RWPE2 (cell line): ENCODE data around the gene TMEM258.

ENCODE experiments used
- ATAC-seq: fragments of 200-7000 bp; cut with Tn5 transposase; 3 replicates; pipeline ENCODE4 v1.9.1; 2021; ENCODE audit warnings: low read depth
- DNase-seq: peaks from one replicate; pipeline ENCODE4 v3.0.0-alpha.2; 2020; ENCODE audit warnings: low spot score
- H3K27ac ChIP-seq: fragments of 450-650 bp; 2 replicates; pipeline ENCODE4 v1.5.1; 2017; ENCODE audit warnings: mild to moderate bottlenecking; ENCODE audit not compliant: poor library complexity, severe bottlenecking
- H3K27me3 ChIP-seq: fragments of 250-450 bp; sonication (Bioruptor Pico); 2 replicates; pipeline ENCODE4 v1.5.1; 2021; ENCODE audit warnings: mild to moderate bottlenecking, moderate library complexity; ENCODE audit not compliant: insufficient read depth, poor library complexity, severe bottlenecking
- H3K36me3 ChIP-seq: fragments of 250-450 bp; sonication (Bioruptor Pico); 2 replicates; pipeline ENCODE4 v1.5.1; 2020; ENCODE audit warnings: low read depth, mild to moderate bottlenecking, moderate library complexity
- H3K4me1 ChIP-seq: fragments of 250-450 bp; sonication (Bioruptor Pico); 2 replicates; pipeline ENCODE4 v1.5.1; 2021; ENCODE audit warnings: mild to moderate bottlenecking, moderate library complexity; ENCODE audit not compliant: insufficient read depth, poor library complexity, severe bottlenecking
- H3K4me3 ChIP-seq: fragments of 250-450 bp; sonication (Bioruptor Pico); 2 replicates; pipeline ENCODE4 v1.5.1; 2021; ENCODE audit warnings: mild to moderate bottlenecking, moderate library complexity; ENCODE audit not compliant: severe bottlenecking
- H3K9me3 ChIP-seq: fragments of 250-450 bp; sonication (Bioruptor Pico); 2 replicates; pipeline ENCODE4 v1.5.1; 2021; ENCODE audit warnings: mild to moderate bottlenecking, moderate library complexity; ENCODE audit not compliant: severe bottlenecking
- TF ChIP-seq, protein P1 (sequence below): fragments of 450-650 bp; IDR thresholded peaks from one replicate; pipeline ENCODE4 v1.5.1; 2017; ENCODE audit warnings: mild to moderate bottlenecking, moderate library complexity; ENCODE audit not compliant: poor library complexity, severe bottlenecking

Gene TMEM258

DNA sequence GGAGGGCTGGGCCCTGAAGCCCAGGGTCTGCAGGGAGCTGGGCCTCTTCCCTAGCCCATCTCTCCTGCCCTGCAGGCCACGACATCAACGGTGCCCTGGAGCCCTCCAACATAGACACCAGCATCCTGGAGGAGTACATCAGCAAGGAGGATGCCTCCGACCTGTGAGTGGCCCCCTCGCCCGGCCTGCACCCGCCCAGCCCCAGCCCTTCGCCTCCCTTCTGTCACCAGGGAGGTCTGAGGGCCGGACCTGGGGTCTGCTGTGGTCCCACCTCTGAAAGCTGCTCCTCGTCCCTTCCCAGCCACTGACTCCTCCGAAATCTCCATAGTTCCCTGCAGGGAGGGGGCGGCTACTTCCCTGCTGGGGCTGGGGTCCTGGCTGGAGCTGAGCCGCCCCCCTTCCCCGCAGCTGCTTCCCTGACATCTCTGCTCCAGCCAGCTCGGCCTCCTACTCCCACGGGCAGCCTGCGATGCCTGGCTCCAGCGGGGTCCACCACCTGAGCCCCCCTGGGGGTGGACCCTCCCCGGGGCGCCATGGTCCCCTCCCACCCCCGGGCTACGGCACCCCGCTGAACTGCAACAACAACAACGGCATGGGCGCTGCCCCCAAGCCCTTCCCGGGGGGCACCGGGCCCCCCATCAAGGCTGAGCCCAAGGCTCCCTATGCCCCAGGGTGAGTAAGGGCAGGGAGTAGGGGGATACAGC lies 26.7 kb downstream of the TMEM258 start:
- no peaks in the 10 kb centered on the region for H3K9me3 ChIP-seq
- H3K36me3 ChIP-seq = no peaks in the 10 kb centered on the region
- H3K4me1 ChIP-seq = no peaks in the 10 kb centered on the region
- no peak overlapping the region for H3K27ac ChIP-seq
- TF ChIP-seq, protein P1, sequence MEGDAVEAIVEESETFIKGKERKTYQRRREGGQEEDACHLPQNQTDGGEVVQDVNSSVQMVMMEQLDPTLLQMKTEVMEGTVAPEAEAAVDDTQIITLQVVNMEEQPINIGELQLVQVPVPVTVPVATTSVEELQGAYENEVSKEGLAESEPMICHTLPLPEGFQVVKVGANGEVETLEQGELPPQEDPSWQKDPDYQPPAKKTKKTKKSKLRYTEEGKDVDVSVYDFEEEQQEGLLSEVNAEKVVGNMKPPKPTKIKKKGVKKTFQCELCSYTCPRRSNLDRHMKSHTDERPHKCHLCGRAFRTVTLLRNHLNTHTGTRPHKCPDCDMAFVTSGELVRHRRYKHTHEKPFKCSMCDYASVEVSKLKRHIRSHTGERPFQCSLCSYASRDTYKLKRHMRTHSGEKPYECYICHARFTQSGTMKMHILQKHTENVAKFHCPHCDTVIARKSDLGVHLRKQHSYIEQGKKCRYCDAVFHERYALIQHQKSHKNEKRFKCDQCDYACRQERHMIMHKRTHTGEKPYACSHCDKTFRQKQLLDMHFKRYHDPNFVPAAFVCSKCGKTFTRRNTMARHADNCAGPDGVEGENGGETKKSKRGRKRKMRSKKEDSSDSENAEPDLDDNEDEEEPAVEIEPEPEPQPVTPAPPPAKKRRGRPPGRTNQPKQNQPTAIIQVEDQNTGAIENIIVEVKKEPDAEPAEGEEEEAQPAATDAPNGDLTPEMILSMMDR = no peak
- ATAC-seq (no peak), DNase-seq (no peak)
- no peak overlapping the region for H3K4me3 ChIP-seq
- H3K27me3 ChIP-seq = no peaks in the 10 kb centered on the region

DNA sequence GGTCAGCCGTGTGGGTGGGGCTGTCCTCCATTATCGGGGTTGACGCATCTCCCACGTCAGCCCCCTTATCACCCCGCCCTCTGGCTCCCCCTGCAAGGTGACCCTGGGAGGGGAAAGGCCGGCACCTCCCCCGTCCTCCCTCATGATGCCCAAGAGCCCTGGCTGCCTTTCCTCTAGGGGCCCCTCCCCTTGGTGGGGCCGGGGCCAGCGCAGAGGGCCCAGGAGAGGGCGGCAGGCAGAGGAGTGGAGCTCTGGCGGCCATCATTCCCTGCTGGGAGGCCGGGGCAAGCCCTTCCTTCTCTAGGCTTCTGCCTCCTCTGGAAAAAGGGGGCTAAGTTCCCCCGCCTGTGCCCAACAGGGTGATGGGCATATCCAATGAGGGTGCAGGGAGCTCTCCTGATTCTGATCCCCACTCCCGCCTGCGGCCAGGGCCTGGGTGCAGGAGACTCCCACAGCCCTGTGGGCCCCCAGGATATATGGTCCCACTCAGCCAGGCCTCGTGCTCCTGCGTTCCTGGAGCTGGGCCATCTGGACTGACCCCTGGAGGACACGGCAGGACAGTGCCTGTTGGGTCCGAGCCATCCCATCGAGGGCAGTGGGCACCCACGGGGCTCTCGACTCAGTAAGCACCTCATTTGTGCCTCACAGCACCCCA lies 27.7 kb downstream of the TMEM258 start:
- DNase-seq (no peak), ATAC-seq (no peak)
- Histone ChIP-seq H3K4me1 (no peaks in the 10 kb centered on the region), H3K36me3 (no peaks in the 10 kb centered on the region), H3K27ac (no peak overlapping the region), H3K27me3 (no peaks in the 10 kb centered on the region), H3K4me3 (no peak overlapping the region), H3K9me3 (no peaks in the 10 kb centered on the region)
- TF ChIP-seq, protein P1 = no peak

DNA sequence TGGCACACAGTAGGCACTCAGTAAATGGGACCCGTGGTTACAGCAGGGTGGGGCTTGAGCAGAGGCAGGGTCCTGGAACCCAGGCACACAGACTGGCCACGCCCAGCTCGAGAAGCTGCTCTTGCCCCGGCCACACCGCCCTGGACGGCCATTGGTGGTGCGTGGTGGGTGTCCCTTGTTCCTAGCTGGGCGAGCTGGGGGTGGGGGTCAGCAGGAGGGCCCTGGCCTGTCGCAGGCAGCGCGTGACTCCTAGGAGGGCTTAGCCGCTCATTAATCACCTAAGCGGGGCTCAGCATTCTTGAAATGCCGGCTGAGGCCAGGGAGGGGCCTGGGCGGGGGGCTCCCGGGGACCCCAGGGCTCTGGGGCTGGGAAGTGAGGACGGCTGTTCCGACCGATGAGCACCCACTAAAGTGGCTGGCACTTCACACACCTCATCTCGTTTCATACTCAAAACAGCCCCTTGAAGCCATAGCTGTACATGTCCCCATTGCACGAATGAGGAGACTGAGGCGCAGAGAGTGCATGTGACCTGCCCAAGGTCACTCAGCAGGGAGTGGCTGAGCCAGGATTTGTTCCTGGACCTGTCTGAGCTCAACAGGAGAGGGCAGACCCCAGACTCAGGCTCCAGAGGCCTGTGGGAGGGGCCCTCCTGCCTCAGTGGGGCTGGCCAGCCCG lies 28.3 kb downstream of the TMEM258 start:
- Histone ChIP-seq H3K9me3 (no peaks in the 10 kb centered on the region), H3K27me3 (no peaks in the 10 kb centered on the region), H3K4me1 (no peaks in the 10 kb centered on the region), H3K4me3 (no peak overlapping the region), H3K36me3 (no peaks in the 10 kb centered on the region), H3K27ac (no peak overlapping the region)
- no peak for ATAC-seq
- TF ChIP-seq, protein P1 = no peak
- DNase-seq = no peak

DNA sequence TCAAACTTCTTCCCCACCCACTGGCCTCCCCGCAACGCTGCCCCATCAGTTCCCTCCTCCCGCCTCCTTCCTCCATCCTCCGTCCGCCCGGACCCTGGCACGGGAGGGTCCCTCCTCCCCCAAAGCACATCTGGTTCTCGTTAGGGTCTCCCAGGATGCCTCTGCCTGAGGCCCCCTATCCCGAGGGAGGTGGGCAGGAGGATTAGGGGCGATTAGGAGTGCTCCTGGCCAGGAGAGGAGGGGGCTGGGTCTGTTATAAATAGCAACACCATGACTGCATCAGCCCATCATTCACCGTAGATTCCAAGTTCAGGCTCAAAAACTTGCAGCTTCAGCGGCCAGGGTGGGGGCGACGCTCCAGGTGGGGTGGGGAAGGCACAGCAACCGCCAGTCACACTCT lies 29.6 kb downstream of the TMEM258 start:
- TF ChIP-seq, protein P1 = no peak
- Histone ChIP-seq H3K4me3 (no peak overlapping the region), H3K36me3 (no peaks in the 10 kb centered on the region), H3K9me3 (no peaks in the 10 kb centered on the region), H3K27ac (no peak overlapping the region), H3K27me3 (no peaks in the 10 kb centered on the region), H3K4me1 (no peaks in the 10 kb centered on the region)
- no peak for ATAC-seq
- no peak for DNase-seq

DNA sequence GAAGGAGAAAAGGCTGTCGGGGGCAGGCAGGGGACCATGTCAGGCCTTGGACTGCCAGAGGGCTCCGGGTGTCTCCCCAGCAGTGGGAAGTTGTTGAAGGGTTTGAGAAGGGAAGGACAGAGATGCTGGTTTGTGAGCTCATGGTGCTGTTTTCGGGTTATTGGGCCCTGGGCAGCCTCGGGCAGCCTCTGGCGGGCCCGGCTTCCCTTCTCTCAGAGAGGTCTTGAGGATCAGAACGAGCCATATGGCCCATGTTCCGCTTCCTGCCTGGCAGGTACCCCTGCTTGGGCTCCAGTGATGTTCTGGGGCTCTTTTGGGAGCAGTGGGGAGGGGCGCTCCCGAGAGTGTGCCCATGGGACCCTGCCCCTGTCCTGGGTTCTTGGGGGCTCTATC lies 30.2 kb downstream of the TMEM258 start:
- no peaks in the 10 kb centered on the region for H3K36me3 ChIP-seq
- TF ChIP-seq, protein P1 = no peak

More for the DNA sequence above, 30.2 kb downstream of the TMEM258 start:
- Histone ChIP-seq H3K9me3 (no peaks in the 10 kb centered on the region), H3K27me3 (no peaks in the 10 kb centered on the region), H3K4me1 (no peaks in the 10 kb centered on the region), H3K27ac (no peak overlapping the region), H3K4me3 (no peak overlapping the region)
- no peak for DNase-seq
- ATAC-seq = no peak
